Bone marrow (tissue), 2 donors: ENCODE measurements around the gene ACAA1.

Source experiments
- DNase-seq, 2 donors: peaks; one replicate each; lab custom pipeline; 2025; lab: John Stamatoyannopoulos, UW

ACAA1 gene

GRCh38 chr3:38118421-38119247, 18.3 kb downstream of the ACAA1 start:
- DNase-seq, result no peak

DNA sequence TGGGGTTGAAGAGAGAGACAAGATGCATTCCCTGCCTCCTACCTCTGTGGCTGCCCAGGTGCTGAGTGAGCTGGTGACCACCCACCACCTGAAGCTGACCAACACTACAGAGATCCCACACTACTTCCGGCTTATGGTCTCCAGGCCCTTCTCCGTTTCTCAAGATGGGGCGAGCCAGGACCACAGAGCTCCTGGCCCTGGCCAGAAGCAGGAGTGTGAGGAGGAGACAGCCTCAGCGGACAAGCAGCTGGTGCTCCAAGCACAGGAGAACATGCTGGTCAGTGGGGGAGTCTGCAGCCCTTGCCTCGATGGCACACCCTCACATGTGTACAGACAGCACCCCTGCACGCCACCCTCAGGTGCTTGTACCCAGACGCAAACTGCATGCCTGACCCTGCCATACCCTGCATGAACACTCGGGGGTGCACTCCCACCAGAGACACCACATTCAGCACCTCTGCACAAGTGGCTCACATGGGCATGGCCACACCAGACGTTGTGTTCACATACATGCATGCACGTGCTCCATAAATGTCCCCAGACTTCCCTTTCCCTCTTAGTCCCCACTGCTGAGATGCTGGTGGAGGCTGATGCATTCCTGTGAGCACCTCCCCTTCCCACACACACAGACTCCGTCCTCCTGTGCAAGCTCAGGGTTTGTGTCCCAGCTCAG, 19.0 kb downstream of the ACAA1 start:
- peak; percentile 23 to 24 for DNase-seq

DNA sequence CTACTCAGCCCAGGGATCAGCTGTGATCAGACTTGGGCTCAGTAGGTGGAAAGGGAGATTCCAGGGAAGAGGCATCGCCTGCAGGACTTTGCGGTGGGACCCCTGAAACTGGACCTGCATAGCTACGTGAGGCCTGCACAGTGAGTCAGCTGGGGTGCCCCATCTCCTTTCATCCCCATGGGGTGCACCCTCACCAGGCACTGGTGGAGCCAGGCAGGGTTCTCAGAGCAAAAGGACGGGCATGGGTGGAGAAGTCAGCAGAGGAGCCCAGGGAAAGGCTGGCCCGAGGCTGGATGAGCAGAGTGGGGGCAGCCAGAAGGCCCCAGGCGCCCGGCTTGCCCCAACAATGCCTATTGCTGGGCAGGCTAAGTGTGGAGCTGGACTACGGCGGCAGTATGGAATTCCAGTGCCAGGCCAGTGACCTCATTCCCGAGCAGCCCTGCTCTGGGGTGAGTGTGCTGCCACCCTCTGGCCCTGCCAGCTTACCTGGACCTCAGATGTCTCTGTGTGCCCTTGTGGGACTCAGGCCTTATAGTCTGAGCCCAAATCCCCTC, 19.7 kb downstream of the ACAA1 start:
- no peak for DNase-seq

DNA sequence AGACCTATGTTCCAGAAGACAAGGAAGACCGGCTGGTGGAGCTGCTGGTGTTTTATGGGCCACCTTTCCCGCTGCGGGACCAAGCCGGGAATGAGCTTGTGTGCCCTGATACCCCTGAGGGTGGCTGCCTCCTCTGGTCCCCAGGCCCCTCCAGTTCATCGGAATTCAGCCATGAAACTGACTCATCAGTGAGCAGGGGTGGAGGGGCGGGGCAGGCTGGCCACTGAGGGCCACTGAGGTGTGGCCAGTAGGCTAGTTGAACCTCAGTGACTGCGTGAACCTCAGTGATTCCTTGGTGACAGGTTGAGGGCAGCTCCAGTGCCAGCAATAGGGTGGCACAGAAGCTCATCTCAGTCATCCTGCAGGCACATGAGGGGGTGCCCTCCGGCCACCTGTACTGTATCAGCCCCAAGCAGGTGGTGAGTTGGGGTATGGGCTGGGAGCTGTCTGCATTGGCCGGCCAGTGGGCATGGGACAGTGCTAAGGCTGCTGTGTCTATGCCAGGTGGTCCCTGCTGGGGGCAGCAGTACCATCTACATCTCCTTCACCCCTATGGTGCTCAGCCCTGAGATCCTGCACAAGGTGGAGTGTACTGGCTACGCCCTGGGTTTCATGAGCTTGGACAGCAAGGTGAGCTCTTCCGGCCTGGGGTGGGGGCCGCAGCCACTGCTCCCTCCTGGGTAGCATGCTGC, 20.3 kb downstream of the ACAA1 start:
- no peak for DNase-seq

DNA sequence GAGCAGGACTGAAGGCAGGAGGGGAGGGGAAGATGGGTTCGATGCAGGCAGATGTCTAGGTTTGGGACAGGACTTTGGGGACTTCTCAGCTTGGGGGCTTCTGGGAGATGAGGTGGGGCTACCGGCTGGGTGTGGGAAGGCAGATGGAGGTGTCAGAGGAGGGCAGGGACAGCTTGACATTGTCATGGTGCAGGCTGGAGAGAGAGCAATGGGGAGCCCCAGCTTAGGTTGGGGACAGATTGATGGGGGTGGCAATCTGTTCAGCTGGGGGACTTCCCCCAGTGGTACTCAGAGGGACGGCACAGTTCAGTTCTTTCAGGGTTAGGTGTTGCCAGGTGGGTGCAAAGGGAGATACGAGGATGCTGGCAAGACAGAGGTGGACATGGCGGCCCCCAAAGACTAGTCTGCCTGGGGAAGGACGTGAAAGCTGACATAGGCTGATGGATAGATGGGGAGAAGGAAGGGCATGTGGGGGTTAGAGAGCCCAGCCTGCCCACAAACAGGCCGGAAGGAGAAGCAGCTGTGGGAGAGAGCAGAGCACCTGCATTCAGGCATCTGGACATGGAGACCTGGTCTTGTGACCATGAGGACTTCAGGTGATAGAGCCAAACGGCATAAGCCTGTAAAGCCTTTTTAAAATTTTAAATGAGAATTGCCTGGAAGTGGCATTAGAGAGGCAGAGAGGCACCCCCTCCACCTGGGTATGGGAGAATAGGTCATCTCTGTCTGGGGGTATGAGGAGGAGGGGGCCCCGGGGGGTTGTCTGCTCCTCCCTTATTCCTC, 21.1 kb downstream of the ACAA1 start:
- no peak for DNase-seq

GRCh38 chr3:38114875-38115644, 21.9 kb downstream of the ACAA1 start:
- DNase-seq, result no peak

DNA sequence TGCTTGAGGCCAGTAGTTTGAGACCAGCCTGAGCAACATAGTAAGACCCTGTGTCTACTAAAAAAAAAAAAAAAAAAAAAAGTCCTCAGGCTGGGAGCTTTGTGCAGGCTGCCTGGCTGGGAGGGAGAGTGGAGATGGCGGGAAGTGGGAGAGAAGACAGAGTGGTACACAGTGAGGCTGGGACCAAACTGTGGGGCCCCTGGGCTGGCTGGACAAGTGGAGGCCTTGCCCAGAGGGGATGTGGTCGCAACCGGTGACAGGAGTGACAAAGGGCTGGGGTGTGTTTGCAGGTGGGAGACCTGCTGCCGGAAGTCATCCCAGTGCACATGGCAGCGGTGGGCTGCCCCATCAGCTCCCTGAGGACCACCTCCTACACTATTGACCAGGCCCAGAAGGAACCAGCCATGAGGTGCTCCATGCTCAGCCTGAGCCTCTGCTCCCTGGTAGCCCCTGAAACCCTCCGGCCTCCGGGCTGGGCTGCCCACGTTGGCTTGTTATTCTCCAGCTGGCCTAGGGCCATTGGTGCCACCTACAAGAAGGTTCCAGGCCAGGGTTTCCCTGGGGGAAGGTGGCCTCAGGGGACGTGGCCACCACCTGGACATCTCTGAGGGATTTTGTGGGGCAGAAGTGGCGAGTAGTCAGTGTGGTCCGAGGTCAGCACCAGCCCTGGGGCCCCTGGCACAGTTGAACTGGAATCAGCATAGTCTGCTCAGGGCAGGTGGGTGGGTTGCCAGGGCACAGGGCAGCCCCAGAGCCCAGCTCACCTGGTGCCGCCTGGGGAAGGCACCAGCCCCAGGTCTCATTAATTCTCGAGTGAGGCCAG, 22.7 kb downstream of the ACAA1 start:
- no peak for DNase-seq

DNA sequence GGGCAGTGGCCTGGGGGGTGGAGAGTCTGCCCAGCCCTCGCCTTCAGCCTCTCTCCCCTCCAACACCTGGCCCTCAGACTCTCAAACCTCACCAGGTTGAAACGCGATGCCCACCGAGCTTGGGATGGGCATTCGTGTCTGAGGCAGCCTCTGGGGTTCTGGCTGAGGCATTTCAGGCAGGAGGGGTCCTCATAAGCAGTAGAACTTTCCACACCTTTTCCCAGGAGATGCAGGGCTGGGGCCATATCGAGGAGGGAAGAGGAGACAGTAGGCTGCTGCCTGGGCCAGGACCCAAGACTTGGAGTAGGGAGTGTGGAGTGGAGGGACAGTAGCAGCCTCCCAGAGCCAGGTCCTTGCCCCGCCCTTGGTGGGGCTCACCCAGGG, 24.6 kb downstream of the ACAA1 start:
- DNase-seq, result no peak

- no peak for DNase-seq
Measured at GRCh38 chr3:38111696-38112377, 25.1 kb downstream of the ACAA1 start.

GRCh38 chr3:38111201-38111600, 25.7 kb downstream of the ACAA1 start:
- no peak for DNase-seq

- DNase-seq, result no peak
Measured at GRCh38 chr3:38110314-38111050, 26.4 kb downstream of the ACAA1 start.

GRCh38 chr3:38109580-38110313, 27.2 kb downstream of the ACAA1 start:
- no peak for DNase-seq

DNA sequence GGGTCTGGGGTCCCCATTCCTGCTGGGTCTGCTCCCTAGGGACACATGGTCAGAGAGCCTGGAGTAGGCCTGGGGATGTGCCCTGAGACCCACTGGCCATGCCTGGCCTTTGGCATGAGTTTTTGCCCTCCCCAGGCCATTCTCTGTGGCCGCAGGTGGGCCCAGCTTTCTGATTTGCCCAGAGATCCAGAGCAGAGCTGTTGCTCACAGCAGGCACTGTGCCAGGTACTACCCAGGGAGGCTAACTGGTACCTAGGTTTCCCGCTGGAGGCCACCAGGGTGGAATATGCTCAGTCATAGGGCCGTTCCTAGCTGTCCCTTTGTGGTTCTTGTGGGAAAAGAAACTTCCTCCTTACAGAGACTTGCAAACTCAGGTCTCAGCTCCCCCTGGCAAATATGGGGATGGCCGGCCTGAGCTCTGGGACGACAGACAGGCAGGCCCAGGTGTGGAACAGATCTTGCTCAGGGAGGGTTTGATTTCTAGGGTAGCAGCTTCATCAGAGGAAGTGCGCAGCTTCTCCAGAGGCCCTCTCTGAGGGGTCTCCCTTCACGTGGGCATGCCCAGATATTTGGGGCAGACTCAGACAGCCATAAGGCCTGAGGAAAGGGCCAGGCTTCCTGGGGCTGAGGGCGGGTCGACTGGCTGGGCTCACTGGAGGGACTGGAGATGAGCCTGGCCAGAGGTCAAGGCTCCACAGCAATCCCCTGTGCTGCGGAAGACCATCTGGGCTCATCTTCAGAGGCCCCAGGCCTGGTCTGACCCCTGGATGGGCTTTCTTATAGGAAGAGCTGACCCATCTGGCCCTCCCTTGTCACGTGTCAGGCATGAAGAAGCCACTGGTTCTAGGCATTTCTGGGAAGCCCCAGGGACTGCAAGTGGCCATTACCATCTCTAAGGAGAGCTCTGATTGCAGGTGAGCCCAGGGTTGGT, 28.0 kb downstream of the ACAA1 start:
- no peak for DNase-seq

- DNase-seq, result no peak
Measured at GRCh38 chr3:38107911-38108648, 28.8 kb downstream of the ACAA1 start.

GRCh38 chr3:38105525-38105924, 31.4 kb downstream of the ACAA1 start:
- no peak for DNase-seq

GRCh38 chr3:38102444-38102814, 34.5 kb downstream of the ACAA1 start:
- no peak for DNase-seq
